Parathyroid adenoma (tissue), 2 donors: ENCODE measurements around the gene ZNF664.
A peak's percentile ranks its signal among the peaks of the same experiment; 100 is the strongest.

Experiments used
- H2AFZ ChIP-seq: fragments of 300-600 bp; sonication (generic); one replicate; pipeline ENCODE4 v1.7.0; 2017; ENCODE audit warnings: antibody characterized with exemption, mild to moderate bottlenecking
- H3K27ac ChIP-seq: fragments of 300-600 bp; sonication (generic); one replicate; pipeline ENCODE4 v1.7.0; 2017
- H3K27me3 ChIP-seq: fragments of 300-600 bp; sonication (generic); one replicate; pipeline ENCODE4 v1.7.0; 2017; ENCODE audit warnings: low read length; ENCODE audit not compliant: control insufficient read depth, insufficient read depth
- H3K36me3 ChIP-seq: fragments of 300-600 bp; sonication (generic); one replicate; pipeline ENCODE4 v1.7.0; 2017; ENCODE audit warnings: low read length; ENCODE audit not compliant: control insufficient read depth, insufficient read depth
- H3K4me1 ChIP-seq: fragments of 300-600 bp; sonication (generic); one replicate; pipeline ENCODE4 v1.7.0; 2017; ENCODE audit warnings: control low read depth
- H3K4me2 ChIP-seq: fragments of 300-600 bp; sonication (generic); one replicate; pipeline ENCODE4 v1.7.0; 2017; ENCODE audit warnings: low read length
- H3K4me3 ChIP-seq: fragments of 300-600 bp; sonication (generic); one replicate; pipeline ENCODE4 v1.7.0; 2017; ENCODE audit warnings: low read depth, low read length
- H3K79me2 ChIP-seq: fragments of 300-600 bp; sonication (generic); one replicate; pipeline ENCODE4 v1.7.0; 2017; ENCODE audit warnings: control low read depth
- H3K9ac ChIP-seq: fragments of 300-600 bp; sonication (generic); one replicate; pipeline ENCODE4 v1.7.0; 2017; ENCODE audit warnings: mild to moderate bottlenecking
- H3K9me3 ChIP-seq: fragments of 300-600 bp; sonication (generic); one replicate; pipeline ENCODE4 v1.7.0; 2017; ENCODE audit warnings: low read length; ENCODE audit not compliant: control insufficient read depth
- TF ChIP-seq, protein P1 (sequence below): fragments of 300-600 bp; sonication (generic); IDR thresholded peaks from one replicate; pipeline ENCODE4 v1.7.0; 2017; ENCODE audit warnings: antibody characterized with exemption, mild to moderate bottlenecking
- donor health status: primary hyperparathyroidism.

The ZNF664 gene

DNA sequence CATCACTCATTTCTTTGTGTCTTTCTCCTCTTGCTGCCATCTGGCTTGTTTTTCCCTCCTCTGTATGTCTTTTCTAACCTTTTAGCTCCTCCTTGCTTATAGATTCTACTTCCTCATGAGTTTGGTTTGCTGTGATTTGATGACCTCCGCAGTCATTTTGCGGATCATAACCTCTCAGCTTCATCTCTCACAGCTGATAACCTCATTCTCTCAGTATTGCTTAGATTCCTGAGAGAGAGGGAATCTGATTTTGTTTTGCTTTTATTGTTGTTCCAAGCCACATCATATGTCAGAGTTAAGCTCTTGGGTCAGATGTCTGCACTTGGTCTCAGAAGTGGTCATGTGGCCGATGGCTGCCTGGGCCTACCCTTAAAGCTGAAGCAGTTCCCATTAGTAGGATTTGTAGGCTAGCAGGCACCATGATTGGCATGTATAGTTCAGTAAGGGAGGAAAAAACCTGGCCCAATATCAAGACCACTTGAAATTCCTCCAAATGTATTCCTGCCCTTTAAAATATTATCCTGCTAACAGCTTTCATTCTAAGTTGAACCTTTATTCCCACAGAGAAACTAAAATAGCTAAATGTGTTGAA is 13.5 kb downstream of the ZNF664 start:
- Histone ChIP-seq H3K4me3 (no peak overlapping the region), H2AFZ (no peak overlapping the region), H3K9me3 (no peaks in the 10 kb centered on the region), H3K9ac (no peak overlapping the region), H3K27ac (no peak overlapping the region), H3K27me3 (no peaks in the 10 kb centered on the region), H3K79me2 (peaks cover 64% of the 10 kb centered on the region), H3K4me2 (no peak overlapping the region), H3K36me3 (no peaks in the 10 kb centered on the region), H3K4me1 (peaks cover 21% of the 10 kb centered on the region)
- TF ChIP-seq, protein P1, sequence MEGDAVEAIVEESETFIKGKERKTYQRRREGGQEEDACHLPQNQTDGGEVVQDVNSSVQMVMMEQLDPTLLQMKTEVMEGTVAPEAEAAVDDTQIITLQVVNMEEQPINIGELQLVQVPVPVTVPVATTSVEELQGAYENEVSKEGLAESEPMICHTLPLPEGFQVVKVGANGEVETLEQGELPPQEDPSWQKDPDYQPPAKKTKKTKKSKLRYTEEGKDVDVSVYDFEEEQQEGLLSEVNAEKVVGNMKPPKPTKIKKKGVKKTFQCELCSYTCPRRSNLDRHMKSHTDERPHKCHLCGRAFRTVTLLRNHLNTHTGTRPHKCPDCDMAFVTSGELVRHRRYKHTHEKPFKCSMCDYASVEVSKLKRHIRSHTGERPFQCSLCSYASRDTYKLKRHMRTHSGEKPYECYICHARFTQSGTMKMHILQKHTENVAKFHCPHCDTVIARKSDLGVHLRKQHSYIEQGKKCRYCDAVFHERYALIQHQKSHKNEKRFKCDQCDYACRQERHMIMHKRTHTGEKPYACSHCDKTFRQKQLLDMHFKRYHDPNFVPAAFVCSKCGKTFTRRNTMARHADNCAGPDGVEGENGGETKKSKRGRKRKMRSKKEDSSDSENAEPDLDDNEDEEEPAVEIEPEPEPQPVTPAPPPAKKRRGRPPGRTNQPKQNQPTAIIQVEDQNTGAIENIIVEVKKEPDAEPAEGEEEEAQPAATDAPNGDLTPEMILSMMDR: no peak

DNA sequence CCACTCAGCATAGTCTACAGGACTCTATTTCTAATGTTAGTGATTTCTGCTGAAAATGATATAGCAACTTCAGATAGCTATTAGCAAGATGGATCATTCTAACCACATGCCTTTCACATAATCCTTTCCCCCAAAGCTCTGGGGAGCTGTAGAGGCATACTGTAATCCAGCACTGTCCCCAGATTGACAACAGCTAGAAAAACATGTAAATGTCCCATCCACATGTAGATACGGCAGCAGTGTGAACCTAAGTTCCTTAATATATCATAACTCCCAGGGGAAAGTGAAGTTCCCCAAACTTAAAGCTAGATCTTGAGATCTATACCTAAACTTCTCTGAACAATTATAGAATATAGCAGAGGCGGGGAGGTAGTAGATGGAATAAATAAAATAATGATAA is 14.0 kb downstream of the ZNF664 start:
- Histone ChIP-seq H3K9ac (no peak overlapping the region), H3K79me2 (peaks cover 58% of the 10 kb centered on the region), H3K4me2 (no peak overlapping the region), H3K4me1 (peaks cover 27% of the 10 kb centered on the region), H3K27ac (no peak overlapping the region), H2AFZ (no peak overlapping the region), H3K27me3 (no peaks in the 10 kb centered on the region), H3K4me3 (no peak overlapping the region), H3K36me3 (no peaks in the 10 kb centered on the region), H3K9me3 (no peaks in the 10 kb centered on the region)
- TF ChIP-seq, protein P1: no peak

DNA sequence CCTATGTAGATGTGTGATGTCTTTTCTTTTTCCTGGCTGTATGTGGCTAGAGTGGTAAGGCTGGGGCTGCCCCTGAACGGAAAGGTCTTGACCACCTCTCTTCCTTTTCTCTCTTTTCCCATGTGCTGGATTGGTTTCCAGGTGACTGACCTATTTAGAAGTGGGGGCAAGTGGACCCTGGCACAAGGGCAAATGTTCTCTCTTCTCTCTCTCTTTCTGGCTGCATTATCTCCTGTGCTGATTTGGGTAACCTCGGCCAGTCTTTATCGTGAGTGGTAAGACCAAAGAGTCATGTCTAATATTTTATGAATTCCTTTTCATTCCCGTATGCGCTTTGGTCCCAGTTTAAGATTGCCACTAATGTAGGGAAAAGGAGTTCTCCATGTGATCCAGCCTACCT is 16.2 kb downstream of the ZNF664 start:
- H3K27ac ChIP-seq: no peak overlapping the region
- H3K9ac ChIP-seq: no peak overlapping the region
- H3K27me3 ChIP-seq: no peaks in the 10 kb centered on the region
- peaks cover 43% of the 10 kb centered on the region for H3K79me2 ChIP-seq
- H2AFZ ChIP-seq: no peak overlapping the region
- H3K4me3 ChIP-seq: no peak overlapping the region
- H3K9me3 ChIP-seq: no peaks in the 10 kb centered on the region
- no peaks in the 10 kb centered on the region for H3K36me3 ChIP-seq
- H3K4me2 ChIP-seq: no peak overlapping the region
- H3K4me1 ChIP-seq: peaks cover 36% of the 10 kb centered on the region
- TF ChIP-seq, protein P1: no peak

DNA sequence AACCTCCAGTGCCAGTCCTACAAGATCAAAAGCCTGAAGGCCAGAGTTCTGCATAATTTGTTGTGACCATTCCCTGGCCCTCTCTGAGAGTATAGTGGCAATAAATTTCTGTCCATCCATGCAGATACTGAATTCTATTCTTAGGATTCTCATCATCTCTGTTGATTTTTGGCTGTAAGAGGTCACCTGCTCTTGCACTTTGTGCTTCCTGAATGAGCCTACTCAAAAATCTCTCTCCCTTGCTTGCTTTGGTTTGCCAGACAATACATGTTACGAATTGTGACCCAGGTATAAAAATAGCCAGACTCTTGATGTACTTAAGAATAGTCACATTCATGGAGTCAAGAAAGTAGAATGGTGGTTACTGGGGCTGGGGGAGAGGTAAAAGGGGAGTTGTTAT is 16.7 kb downstream of the ZNF664 start:
- H3K79me2 ChIP-seq: peaks cover 42% of the 10 kb centered on the region
- no peak overlapping the region for H3K4me3 ChIP-seq
- no peak overlapping the region for H2AFZ ChIP-seq
- H3K9me3 ChIP-seq: no peaks in the 10 kb centered on the region
- TF ChIP-seq, protein P1: no peak
- no peak overlapping the region for H3K4me2 ChIP-seq
- H3K36me3 ChIP-seq: no peaks in the 10 kb centered on the region
- H3K9ac ChIP-seq: no peak overlapping the region
- H3K27ac ChIP-seq: no peak overlapping the region
- no peaks in the 10 kb centered on the region for H3K27me3 ChIP-seq
- peaks cover 36% of the 10 kb centered on the region for H3K4me1 ChIP-seq

DNA sequence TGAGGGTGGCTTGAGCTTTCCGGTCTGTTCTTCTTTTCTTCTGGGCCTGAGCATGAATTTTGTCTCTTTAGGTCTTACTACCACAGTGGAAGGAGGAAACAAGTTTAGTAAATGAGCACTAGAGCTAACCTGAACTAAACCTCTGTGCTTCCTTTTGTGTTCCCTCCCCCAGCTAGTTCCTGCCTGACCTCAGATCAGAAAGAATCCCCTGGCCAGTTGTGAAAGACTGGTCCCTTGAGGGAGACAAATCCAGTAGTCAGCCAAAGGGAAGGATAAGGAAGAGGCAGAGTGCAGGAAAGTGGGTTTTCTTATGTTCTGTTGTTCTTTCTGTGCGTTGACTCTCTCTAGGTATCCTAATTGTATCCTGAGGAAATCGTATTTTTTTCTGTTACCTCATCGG is 17.5 kb downstream of the ZNF664 start:
- peaks cover 42% of the 10 kb centered on the region for H3K79me2 ChIP-seq
- H3K4me2 ChIP-seq: peak overlapping the region; percentile 2
- H2AFZ ChIP-seq: no peak overlapping the region
- TF ChIP-seq, protein P1: no peak
- peak overlapping the region; percentile 62 for H3K27ac ChIP-seq
- H3K36me3 ChIP-seq: no peaks in the 10 kb centered on the region
- H3K27me3 ChIP-seq: no peaks in the 10 kb centered on the region
- H3K4me3 ChIP-seq: no peak overlapping the region
- H3K9ac ChIP-seq: no peak overlapping the region
- no peaks in the 10 kb centered on the region for H3K9me3 ChIP-seq
- H3K4me1 ChIP-seq: peaks cover 36% of the 10 kb centered on the region
